GF-D8 (cell line): ENCODE measurements around the gene CTNNA2.
"Not testable (repeated sequence)": the region's sequence is repeated elsewhere in the genome, so short reads cannot be mapped to it uniquely, and the experiment has no call there.

ENCODE experiments used
- DNase-seq: peaks from one replicate; lab custom pipeline; 2025; lab: John Stamatoyannopoulos, UW

CTNNA2 gene

DNA sequence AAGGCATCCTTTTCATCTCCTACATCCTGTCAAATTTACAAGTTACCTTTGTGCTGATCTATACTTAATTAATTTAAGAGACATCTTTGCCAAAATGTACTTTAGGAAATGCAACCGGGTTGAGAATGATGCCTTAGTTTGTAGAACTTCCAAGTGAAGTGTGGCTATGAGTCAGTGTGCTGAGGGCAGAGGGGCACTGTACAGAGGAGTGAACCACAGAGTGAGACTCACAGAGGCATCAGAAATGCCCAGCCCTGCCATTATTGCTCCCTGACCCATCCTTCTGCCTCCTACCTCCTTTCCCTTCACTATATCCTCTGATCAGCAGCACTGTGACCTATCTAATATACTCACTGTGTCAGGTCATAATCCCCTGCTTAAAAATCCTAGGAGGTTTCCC lies 471.6 kb downstream of the CTNNA2 start:
- no peak for DNase-seq

DNA sequence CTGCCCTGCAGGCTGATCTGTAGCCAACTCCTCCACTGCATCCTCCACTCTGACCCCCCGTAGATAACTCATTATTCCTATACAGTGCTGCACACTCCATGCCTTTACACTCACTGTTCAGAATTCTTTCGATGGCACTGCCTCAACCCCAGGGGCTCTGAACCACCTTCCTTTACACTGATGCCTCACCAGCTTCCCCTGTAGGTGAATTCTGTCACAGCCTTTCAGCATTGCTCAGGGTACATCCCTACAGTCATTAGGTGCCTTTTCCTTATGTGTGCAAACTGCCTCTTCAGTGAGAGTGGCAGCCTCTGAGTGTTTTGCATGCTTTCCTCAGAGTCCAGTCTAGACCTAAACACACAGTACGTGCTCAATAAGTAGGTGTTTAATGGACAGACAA lies 472.3 kb downstream of the CTNNA2 start:
- DNase-seq = no peak

DNA sequence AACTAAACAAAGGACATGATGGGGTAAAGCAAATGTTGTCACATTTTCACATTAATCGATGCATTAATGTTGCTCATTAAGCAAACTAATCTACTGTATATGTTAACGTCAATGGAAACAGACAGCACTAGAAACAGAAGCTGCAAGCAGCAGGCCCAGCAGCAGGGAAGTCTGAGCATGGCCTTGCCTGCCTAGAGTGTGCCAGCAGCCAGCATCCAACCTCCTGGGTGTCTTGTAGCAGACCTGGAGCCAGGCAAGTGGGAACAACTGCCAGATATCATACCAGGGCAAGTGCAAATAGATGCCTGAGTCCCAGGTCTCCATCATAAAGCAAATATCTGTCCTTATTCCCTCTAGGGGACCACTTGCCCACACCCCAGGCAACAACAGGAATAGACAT lies 472.7 kb downstream of the CTNNA2 start:
- DNase-seq = no peak

DNA sequence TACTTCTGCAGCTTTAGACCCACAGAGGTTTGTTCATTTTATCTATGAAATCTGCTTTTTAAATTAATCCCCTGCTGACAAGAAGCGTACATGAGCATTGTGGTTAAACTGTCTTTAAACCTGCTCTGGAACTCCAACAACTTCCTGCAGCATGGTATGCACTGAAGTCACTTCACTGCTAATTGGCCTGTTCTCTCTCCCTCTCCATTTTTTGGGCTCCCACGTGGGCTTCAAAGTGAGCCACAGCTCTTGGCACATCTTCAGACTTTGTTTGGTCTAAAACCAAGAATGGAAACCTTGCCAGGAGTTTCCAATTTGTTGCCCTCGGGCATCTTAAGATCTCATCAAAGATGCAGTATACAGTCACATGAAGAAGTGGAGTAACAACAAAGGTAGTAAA lies 480.3 kb downstream of the CTNNA2 start:
- DNase-seq = peak; percentile 90

DNA sequence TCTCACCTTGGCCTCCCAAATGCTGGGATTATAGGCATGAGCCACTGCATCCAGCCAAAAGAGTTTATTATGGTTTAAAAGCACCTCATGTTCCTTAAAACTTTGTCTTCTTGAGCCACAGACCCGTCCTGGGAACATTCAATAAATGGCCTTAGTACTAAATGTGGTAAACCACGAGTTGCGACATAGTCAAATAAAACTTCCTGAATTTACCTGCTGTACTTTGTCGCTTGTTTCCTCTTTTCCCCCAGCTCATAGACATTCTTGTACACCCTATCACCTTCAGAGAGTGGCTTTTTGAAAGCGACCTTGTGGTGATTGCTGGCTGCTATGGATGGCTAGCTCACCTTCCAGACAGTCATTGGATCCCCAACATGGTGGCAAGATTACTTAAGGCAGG lies 481.3 kb downstream of the CTNNA2 start:
- peak; percentile 69 for DNase-seq

DNA sequence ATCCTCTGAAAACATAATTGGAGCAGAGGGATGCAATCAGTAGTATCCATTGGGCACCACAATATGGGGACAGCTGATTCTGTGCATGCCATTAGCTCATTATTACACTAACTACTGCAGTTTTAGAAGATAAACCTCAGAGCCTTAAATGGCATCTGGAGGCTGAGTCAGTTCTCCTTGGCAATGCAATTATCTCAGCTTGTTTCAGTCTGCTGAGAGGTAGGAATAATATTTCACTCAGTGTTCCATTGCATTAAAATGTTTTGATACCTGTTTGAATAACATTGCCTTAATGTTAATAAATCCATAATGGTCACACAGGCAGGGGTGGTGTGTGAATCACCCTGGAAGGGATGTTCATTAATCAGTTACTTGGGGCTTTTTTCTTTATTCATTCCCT lies 482.1 kb downstream of the CTNNA2 start:
- DNase-seq = no peak

DNA sequence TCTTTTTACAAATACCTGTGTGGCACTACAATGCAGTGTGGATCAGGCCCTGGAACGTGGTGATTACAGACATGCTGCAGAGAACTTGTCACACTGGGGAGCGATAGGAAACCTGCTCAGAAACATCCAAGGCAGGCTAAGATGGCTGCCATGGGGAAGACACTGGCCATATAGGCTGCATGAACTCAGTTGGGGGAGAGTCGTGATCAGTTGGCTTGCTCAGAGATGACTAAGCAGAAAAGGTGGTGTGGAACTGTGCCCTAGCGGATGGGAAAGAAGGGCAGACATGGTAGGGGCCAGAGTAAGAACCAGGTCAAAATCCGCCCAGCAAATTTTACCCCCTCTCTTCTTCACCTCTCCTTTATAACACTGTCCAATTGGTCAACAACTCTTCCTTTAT lies 483.9 kb downstream of the CTNNA2 start:
- DNase-seq = no peak

DNA sequence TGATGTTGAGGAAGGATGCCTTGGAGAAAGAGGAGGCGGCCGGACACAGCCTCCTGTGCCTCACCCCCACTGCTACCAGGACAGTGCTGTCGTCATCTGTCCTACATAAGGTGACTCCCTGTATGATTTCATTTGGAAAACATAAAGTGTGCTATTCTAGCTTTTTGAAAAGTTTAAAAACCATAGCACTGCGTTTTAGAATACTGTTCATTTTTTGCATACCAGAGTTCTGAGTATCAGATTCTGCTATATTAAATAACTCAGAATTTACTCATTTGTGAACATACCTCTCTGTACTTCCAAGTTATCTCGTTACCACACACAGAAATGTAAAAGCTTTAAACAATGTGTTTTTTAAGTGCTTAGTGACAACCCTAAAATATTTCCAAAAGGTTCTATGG lies 488.9 kb downstream of the CTNNA2 start:
- no peak for DNase-seq

DNA sequence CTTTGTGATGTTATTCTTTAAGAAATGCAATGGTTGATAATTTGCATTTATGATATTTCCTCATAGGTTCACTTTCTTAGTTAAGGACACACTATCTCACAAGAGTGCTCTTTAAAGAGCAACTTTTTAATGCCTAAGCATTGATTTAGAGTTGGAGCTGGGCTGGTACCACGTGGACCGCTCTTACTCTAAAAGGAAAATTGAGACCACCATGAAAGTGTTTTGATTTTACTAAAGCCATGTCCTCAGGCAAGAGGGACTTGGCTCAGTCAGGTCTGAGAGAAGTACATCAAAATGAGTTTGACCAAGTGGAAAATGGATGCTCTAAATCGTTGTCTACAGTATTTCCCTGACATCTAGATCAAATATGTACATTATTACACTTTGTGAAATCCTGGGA lies 489.3 kb downstream of the CTNNA2 start:
- DNase-seq = no peak

DNA sequence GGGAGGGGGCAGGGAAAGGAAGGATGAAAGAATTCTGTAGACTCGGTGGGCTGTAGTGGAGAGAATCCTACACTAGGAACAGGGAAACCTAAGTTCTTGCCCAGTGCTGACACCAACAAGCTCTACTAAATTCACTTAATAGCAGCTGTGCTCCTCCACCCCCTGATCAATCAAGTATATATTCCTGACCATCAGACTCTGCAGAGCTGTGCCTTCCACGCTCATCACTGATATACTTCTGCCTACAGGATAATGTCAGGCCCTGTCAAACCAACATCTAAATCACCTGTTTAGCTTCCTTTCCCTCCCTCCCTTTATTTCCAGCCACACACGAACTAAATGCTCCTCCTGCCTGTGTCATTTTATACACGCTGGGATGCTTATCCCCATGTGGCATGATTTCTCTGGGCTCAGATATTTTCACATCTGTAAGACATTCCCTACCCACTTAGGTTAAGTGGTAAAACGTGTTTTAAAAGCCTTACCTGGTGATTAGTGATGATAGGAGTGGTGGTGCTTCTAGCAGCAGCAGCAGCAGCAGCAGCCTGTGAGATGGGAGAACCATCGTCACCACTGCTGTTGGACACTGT lies 489.8 kb downstream of the CTNNA2 start:
- DNase-seq = no peak

DNA sequence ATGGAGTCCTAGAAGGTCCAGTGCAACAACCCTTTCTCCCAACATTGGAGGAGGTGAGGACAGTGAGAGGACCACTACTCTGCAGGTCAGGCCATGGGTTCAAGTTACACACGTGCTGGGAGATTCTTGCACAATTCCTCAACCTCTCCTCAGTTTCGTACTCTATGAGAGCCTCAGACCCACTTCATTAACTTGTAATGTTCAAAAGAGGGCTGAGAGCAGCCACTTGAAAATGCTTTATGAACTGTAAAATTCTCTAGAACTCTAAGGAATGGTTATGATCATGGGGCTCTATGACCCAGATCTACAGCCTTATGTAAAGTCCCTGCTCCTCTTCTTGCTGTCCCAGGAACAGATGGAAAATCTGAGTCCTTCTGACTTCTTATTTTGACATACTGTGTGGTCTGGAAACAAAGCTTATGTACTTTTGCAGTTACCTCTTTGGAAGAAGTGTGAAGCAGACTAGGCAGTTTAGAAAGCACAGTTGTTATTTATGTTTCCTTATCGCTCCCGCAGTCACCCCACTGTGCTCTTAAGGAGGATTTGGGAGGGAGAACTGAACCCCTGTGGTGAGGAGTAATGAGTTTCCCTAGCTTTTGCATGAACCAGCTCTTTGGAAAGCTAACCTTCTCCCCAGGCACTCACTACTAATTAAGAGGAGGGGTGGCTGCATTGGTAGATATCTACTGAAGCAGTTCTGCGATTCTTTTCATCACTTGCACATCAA lies 495.1 kb downstream of the CTNNA2 start:
- DNase-seq = no peak

DNA sequence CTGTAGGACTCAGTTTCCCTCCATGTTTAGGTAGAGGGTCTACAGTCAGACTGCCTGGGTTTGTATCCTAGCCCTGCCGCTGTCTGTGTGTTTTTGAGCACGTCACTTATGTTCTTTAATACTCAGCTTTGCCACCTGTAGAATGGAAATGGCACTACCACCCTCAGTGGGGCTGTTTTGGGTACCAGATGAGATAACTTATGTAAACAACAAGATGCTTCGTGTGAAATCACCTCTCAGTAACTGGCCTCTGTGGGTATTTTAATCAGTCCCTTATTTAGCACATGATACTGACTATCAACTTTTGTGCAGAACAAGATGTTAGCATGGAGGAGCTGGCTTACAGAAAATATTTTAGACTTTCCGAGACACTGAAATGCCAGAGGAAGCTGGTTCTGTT lies 495.7 kb downstream of the CTNNA2 start:
- DNase-seq = no peak

DNA sequence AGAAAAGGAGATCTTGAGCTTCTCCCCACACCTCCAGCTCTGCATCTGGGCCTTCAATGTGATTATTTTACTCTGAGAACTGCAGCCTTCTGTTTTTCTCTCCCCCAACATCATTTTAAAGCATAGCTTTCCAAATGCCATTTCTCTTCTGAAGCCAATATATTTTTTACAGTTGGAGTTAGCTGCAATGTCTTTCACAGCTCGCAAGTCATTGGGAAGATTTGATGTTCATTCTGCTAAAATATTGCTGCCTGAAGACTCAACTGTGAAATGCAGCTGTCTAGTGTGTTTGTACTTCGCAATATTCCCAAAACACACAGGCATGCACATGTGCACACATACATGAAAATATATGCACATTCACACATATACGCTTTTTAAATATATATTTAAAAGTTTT lies 496.4 kb downstream of the CTNNA2 start:
- no peak for DNase-seq

DNA sequence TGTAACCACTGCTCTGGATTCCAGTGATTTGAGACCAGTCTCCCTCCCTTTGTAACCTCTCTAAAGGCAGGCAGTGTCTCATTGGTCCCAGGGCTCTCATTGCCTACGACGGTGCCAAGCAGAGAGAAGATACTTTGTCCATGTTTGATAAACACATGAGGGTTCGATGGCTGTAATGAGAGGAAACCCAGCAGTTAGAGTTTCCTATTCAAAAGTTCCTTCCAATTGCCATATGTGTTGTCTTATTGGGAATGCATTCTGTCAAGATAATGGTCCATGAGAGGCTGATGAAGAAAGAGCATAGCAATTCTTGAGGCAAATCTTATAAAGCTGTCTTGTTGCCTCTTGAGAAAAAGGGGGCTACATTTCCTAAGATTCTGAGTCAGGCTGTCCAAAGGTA lies 499.2 kb downstream of the CTNNA2 start:
- no peak for DNase-seq

DNA sequence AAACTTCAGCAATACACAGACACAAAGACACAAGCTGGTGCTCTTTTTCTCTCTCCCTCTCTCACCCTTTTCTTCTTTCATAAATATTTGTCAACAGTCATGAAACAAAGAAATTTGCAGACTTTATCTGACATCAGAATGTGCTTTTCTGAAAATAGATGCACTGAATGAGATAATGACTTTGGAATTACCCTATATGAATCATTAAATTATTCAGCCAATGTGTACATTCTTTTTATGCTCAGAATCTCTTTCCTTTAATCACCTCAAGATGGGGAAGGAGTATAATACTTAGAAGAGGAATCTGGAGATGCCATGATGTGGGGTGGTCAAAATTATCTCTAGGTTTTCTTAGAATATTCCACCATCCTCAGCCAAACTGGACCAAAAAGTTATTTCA lies 501.8 kb downstream of the CTNNA2 start:
- DNase-seq = no peak

DNA sequence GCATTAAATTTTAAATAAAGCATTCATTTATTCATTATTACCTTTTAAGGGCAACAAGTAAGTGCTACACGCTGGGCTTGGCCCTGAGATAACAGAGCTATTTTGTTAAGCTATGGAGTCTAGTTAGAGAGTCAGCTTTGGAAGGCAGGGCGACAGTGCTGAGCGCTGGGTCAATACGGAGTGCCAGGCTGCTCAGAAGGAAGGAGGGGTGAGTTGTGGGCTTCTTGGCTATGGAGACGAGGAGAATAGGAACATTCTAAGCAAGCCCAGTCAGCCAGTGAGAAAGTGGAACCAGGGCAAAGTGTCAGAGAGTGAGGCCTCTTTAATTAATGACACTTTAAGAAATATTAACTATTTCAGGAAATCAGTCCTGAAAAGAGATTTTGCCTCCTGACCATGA lies 503.3 kb downstream of the CTNNA2 start:
- no peak for DNase-seq

DNA sequence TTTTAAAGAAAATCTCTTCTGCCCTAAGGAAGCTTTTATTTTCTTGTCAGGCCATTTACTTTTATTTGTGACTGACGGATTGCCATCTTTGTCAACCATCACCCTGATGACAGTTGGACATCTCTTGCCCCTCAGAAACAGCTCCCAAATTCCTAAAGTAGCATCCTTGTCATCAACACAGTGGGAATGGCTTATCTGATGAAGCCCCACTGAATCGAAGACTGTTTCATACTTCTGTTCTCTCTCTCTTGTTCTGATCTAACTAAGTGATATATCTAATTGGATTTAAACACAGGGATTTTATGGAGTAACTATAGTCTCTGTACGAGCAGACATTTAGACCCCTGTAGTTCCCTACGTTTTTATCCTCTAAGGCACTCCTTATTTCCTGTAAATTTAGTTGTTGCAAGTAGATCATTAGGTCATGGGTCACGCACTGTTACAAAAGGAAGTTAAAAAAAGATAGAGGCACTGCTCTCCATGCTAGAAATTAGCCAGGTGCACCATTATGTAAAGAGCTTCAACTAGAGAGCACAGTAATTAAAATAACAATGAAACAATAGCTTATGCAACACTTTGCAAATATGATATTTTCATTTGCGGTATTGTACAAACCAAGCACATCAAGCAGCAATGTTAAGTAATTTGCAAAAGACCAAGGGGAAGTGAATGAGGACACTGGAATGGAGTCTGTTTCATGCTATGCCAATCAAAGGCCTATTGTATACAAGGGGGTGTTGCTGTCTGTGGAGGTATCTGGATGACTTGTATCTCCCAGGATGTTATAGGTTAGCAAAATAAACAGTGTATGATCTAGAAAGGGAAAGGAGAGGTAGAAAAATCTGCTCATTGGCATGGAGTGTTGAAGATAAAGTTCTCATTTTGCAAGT lies 507.0 kb downstream of the CTNNA2 start:
- DNase-seq = no peak

DNA sequence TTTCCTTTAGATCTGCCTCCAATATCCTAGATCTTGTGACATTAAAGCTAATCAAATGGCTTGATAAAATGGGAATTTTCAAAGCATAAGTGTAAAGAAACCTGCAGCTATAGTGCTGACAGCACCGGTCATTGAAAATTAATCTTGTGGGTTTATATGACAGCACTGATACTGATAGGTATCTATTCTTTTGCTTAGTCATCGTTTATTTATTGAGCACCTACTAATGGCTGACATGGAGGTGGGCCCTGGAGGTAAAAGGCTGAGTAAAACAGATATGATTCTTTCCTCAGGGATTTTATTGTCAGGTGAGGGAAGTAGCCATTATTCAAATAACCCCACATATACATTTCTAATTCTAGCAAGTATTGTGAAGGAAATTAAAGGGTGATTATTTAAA lies 509.2 kb downstream of the CTNNA2 start:
- DNase-seq = no peak

DNA sequence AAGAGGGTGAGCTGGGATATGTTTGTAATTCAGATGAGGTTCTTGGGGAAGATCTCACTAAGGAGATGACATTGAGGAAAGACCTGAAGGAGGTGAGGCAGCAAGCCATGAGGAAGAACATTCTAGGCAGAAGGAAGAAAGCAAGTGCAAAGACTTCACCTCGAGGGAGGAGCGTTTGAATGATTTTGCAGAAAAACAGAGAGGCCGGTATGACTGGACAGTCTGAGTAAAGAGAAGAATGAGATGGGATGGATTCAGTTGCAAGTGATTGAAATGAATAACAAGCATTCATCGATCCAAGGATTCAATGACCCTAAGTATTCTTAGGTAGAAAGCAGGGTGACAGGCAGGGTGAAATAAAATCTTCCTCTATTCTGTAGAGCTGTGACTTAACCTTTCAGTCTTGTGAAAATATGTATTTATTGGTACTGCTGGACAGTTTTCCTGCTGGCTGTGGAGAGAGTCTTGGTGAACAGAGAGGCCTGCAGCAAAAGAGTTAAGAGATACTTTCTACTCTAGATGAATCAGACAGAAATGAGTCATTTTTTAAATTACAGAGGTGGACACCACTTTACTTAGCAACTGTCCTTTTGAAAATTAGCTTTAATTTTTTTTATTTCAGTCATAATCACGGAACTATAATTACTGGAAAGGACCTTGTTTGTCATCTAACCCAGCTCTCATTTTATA lies 513.3 kb downstream of the CTNNA2 start:
- no peak for DNase-seq

DNA sequence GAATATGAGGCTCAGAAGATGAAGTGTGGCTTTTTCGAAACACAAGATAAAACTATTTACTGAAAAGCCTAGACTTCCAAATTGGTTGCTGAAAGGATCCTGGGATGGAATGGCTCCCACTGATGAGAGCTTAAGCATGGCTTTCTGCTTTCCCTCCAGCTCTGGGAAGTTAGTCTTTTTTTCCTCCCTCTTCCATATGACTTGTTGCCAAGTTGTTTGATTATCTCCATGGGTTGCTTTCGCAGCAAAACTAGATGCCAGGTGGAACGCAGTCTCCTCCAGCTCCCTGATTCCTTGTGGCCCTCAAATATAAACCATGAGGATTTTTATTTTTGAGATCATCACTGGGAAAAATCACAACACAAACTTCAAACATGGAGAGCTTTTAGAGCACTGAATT lies 515.2 kb downstream of the CTNNA2 start:
- no peak for DNase-seq

DNA sequence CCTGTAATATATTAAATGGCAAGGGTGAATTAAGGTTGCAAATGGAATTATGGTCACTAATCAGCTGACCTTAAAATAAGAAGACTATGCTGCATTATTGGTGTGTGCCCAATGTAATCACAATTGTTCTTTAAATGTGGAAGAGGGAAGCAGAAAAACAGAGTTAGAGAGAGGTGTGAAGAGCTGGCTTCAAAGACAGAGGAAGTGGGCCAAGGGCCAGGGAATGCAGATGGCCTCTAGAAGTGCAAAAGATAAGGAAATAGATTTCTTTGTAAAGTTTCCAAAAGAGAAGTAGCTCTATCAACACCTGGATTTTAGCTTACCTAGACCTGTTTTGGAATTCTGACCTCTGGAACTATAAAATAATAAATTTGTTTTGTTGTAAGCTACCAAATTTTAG lies 515.7 kb downstream of the CTNNA2 start:
- DNase-seq = no peak

DNA sequence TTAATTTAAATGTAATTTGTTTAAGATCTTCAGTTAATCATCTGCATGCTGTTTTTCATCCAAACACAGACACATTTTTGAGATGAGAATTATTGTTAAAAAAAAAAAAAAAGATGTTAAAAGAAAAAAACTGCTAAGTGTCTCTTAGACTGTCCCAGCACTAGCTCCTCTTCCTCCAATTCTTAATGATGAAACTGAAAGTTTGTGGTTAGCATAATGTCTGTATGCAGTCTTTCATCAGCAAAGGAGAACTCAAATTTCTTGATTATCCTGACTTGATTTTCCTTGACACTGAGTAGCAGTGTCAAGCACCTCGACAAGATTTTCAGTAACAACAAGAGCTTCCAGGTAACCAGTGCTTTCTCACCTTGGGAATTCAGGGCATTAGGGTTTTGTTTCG lies 517.3 kb downstream of the CTNNA2 start:
- DNase-seq = no peak

DNA sequence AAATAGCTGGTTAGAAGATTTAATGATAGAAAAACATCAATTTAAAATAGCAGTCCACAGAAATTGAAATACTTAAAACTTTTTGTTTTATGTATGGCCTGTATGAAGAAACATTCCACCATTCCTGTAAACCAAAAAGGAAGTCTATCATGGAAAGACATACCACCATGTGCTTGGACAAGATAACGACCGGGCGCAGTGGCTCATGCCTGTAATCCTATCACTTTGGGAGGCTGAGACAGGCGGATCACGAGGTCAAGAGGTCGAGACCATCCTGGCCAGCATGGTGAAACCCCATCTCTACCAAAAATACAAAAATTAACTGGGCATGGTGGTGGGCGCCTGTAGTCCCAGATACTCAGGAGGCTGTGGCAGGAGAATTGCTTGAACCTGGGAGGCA lies 519.8 kb downstream of the CTNNA2 start:
- DNase-seq = not testable (repeated sequence)
